ENCODE data around the gene ZNF385B. TPM values are rescaled to one million over a fixed set of nuclear protein-coding genes. Genes with fewer than 3 reads are reported as not detected.

Gene ZNF385B
- total RNA-seq, 4 donors from 2014 or later = 0.41 to 3.3 TPM; not detected in 2

DNA sequence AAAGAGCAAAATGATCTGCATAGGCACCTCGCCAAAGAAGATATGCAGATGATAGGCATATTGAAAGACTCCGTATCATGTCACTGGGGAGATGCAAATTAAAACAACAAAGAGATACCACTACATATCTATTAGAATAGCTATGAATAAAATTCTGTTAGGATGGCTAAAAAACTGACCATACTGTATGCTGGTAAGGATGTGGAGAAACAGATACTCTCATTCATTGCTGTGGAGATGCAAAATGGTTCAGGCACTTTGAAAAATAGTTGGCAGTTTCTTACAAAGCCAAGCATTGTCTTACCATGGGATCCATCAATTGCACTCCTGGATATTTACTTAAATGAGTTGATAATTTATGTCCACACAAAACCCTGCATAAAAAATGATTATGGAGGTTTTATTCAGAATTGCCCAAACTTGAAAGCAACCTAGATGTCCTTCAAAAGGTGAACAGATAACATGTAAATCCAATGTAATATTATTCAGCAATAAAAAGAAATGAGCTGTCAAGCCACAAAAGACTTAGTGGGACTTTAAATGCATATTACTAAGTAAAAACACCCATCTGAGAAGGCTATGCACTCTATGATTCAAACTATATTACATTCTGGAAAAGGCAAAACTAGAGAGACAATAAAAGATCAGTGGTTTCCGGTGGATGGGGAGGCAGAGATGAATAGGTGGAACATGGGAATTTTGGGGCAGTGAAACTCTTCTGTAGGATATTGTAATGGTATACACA is 31.2 kb downstream of the ZNF385B start:
- H3K27ac ChIP-seq = no peak overlapping the region
- no peak for TF ChIP-seq POLR2A (IDR thresholded peaks at IDR 0.05)
- no peak for TF ChIP-seq CTCF (IDR thresholded peaks at IDR 0.05)
- no peaks in the 10 kb centered on the region for H3K4me1 ChIP-seq
- no peaks in the 10 kb centered on the region for H3K27me3 ChIP-seq
- H3K4me3 ChIP-seq = no peak overlapping the region
- H3K36me3 ChIP-seq = no peaks in the 10 kb centered on the region
- intact Hi-C loops (cut with DNase I; ENCODE audit: low total_unique reads) = no loop called here
- DNase-seq = no peak
- no peaks in the 10 kb centered on the region for H3K9me3 ChIP-seq

GRCh38 chr2:179826297-179826696 is 35.1 kb downstream of the ZNF385B start:
- no peak for TF ChIP-seq POLR2A (IDR thresholded peaks at IDR 0.05)
- TF ChIP-seq CTCF (IDR thresholded peaks at IDR 0.05) = no peak
- Histone ChIP-seq H3K9me3 (no peaks in the 10 kb centered on the region), H3K27me3 (no peaks in the 10 kb centered on the region), H3K4me1 (no peaks in the 10 kb centered on the region), H3K27ac (no peak overlapping the region), H3K36me3 (no peaks in the 10 kb centered on the region), H3K4me3 (no peak overlapping the region)
- intact Hi-C loops (cut with DNase I; ENCODE audit: low total_unique reads) = no loop called here
- DNase-seq = no peak

GRCh38 chr2:179825494-179825893 is 35.9 kb downstream of the ZNF385B start:
- no peak for TF ChIP-seq CTCF (IDR thresholded peaks at IDR 0.05)
- TF ChIP-seq POLR2A (IDR thresholded peaks at IDR 0.05) = no peak

GRCh38 chr2:179824961-179825360 is 36.5 kb downstream of the ZNF385B start:
- TF ChIP-seq CTCF (IDR thresholded peaks at IDR 0.05) (no peak), POLR2A (IDR thresholded peaks at IDR 0.05) (no peak)
- no peak for DNase-seq
- Histone ChIP-seq H3K4me3 (no peak overlapping the region), H3K27ac (no peak overlapping the region), H3K4me1 (no peaks in the 10 kb centered on the region), H3K36me3 (no peaks in the 10 kb centered on the region), H3K27me3 (no peaks in the 10 kb centered on the region), H3K9me3 (no peaks in the 10 kb centered on the region)
- intact Hi-C loops (cut with DNase I; ENCODE audit: low total_unique reads) = no loop called here

More at GRCh38 chr2:179825494-179825893, 35.9 kb downstream of the ZNF385B start:
- intact Hi-C loops (cut with DNase I; ENCODE audit: low total_unique reads) = no loop called here
- DNase-seq = no peak
- Histone ChIP-seq H3K4me3 (no peak overlapping the region), H3K27me3 (no peaks in the 10 kb centered on the region), H3K9me3 (no peaks in the 10 kb centered on the region), H3K4me1 (no peaks in the 10 kb centered on the region), H3K36me3 (no peaks in the 10 kb centered on the region), H3K27ac (no peak overlapping the region)

DNA sequence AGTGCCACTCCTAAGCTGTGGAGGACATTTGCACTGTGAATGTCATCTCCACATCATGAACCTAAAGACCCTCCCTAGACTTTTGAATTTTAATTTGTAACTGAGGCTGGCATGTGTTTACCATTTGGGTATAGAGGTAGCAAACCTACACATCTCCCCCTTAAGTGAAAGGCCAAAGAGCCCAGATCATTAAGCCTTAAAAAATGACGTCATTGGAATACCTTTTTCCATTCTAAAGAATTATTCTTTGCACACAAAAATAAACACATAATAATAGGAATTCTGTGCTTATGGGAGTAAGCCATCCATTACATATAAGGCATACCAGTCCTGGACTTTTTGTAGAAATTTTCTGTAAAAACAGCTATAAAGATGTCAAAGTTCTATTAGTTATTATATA is 38.9 kb downstream of the ZNF385B start:
- H3K36me3 ChIP-seq = no peaks in the 10 kb centered on the region
- no peak overlapping the region for H3K27ac ChIP-seq
- H3K4me1 ChIP-seq = no peaks in the 10 kb centered on the region
- intact Hi-C loops (cut with DNase I; ENCODE audit: low total_unique reads) = no loop called here
- no peak overlapping the region for H3K4me3 ChIP-seq
- no peaks in the 10 kb centered on the region for H3K9me3 ChIP-seq
- DNase-seq = no peak
- TF ChIP-seq POLR2A (IDR thresholded peaks at IDR 0.05) (no peak), CTCF (IDR thresholded peaks at IDR 0.05) (no peak)
- no peaks in the 10 kb centered on the region for H3K27me3 ChIP-seq

Data from uterus (tissue), 4 donors.